Measurements from ENCODE around the gene CXCL16.
A peak's percentile ranks its signal among the peaks of the same experiment; 100 is the strongest.
"Not testable (repeated sequence)": the region's sequence is repeated elsewhere in the genome, so short reads cannot be mapped to it uniquely, and the experiment has no call there.

Gene CXCL16

DNA sequence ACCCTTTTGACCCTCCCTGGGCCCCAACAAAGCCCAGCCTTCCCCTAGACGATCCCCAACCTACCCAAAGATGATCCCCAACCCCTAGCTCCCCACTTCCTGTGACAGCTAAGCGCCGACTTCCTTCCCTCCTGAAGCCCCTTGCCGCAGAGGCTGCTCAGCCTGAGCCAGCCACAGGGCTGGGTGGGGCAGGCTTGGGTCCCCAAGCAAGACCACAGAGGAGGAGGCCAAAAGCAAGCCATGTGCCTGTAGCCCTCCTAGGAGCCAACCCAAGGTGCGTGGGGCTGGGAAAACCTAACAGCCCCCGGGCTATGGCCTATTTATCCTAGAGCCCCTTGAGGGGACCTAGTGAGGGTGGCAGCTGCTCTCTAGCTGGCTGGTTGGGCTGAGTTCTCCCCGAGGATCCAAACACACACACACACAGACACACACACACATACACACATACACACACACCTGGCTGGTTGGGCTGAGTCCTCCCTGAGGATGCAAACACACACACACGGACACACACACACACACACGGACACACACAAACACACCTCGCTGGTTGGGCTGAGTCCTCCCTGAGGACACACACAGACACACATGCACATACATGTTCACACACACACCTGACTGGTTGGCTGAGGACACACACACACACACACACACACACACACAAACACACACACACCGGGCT, 24.5 kb downstream of the CXCL16 start:
- H3K4me3 ChIP-seq (ENCODE audit: low read length), result no peak overlapping the region
- no peak for DNase-seq (ENCODE audit: low read depth)
- TF ChIP-seq, protein P1, sequence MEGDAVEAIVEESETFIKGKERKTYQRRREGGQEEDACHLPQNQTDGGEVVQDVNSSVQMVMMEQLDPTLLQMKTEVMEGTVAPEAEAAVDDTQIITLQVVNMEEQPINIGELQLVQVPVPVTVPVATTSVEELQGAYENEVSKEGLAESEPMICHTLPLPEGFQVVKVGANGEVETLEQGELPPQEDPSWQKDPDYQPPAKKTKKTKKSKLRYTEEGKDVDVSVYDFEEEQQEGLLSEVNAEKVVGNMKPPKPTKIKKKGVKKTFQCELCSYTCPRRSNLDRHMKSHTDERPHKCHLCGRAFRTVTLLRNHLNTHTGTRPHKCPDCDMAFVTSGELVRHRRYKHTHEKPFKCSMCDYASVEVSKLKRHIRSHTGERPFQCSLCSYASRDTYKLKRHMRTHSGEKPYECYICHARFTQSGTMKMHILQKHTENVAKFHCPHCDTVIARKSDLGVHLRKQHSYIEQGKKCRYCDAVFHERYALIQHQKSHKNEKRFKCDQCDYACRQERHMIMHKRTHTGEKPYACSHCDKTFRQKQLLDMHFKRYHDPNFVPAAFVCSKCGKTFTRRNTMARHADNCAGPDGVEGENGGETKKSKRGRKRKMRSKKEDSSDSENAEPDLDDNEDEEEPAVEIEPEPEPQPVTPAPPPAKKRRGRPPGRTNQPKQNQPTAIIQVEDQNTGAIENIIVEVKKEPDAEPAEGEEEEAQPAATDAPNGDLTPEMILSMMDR (conservative IDR thresholded peaks at IDR 0.05; ENCODE audit: low read depth, low read length), result no peak

DNA sequence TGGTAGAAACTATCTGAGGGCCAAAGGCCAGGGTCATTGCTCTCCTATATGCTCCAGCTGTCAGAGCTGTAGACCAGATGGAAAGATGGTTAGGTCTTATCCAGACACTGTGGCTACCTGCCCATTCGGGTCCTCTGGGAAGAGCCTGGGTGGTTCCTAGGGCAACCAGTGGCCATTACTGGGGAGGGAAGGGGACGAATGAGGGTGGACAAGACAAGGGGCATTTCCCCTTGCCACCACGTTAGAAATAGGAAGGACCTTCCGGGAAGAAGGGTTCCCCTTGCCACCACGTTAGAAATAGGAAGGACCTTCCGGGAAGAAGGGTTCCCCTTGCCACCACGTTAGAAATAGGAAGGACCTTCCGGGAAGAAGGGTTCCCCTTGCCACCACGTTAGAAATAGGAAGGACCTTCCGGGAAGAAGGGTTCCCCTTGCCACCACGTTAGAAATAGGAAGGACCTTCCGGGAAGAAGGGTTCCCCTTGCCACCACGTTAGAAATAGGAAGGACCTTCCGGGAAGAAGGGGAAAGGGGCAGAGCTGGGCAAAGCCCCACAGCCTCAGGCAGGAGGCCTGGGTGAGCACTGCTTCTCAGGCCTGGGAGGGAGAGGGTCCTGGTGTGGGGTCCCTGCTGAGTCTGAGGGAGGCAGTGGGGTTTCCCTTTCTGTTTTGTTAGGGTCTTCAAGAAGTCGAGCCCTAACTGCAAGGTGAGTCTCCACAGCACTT, 25.2 kb downstream of the CXCL16 start:
- H3K4me3 ChIP-seq (ENCODE audit: low read length); DNase-seq (ENCODE audit: low read depth): not testable (repeated sequence)

DNA sequence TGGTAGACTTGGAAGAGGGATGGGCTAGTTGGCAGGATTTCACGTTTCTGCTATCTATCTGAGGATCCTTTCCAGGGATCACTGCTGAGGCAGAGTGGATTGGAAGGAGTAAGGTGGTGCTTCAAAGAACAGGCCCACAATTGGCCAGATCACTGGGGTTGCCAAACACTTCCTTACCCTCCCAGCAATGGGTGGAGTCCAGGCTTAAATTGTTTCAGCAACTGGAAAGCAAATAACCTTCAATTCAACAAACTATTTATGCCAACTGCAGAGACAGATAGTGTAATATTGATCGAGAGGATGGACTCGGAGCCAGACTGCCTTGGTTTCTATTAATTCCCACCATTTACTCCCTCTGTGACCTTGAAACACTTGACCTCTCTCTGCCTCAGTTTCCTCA, 27.2 kb downstream of the CXCL16 start:
- H3K4me3 ChIP-seq (ENCODE audit: low read length), result no peak overlapping the region
- no peak for DNase-seq (ENCODE audit: low read depth)
- TF ChIP-seq, protein P1 (conservative IDR thresholded peaks at IDR 0.05; ENCODE audit: low read depth, low read length), result no peak

DNA sequence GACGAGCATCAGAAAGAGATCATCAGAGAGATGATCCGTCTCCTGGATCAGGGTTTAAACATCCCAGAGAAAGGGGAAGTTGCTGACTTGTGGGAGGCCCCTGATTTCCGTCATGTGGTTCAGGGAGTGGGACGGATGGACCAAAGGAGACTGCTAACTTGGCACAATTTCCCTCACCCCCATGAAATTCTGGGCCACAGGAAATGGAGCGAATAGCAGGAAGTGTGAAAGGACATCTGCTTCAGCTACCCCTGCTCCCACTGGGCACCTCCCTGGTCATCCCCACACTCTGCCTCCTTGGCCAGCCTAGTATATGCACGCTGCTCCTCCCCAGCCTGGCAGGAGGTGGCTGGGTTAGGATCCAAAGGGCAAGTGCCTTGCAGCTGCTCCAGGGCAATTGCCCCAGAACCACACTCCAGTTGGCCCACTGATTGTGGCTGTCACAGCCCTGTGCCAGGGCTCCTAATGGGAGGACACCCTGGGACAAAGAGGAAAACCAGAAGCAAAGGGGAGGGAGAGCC, 28.0 kb downstream of the CXCL16 start:
- no peak for DNase-seq (ENCODE audit: low read depth)
- TF ChIP-seq, protein P1 (conservative IDR thresholded peaks at IDR 0.05; ENCODE audit: low read depth, low read length), result no peak
- no peak overlapping the region for H3K4me3 ChIP-seq (ENCODE audit: low read length)

DNA sequence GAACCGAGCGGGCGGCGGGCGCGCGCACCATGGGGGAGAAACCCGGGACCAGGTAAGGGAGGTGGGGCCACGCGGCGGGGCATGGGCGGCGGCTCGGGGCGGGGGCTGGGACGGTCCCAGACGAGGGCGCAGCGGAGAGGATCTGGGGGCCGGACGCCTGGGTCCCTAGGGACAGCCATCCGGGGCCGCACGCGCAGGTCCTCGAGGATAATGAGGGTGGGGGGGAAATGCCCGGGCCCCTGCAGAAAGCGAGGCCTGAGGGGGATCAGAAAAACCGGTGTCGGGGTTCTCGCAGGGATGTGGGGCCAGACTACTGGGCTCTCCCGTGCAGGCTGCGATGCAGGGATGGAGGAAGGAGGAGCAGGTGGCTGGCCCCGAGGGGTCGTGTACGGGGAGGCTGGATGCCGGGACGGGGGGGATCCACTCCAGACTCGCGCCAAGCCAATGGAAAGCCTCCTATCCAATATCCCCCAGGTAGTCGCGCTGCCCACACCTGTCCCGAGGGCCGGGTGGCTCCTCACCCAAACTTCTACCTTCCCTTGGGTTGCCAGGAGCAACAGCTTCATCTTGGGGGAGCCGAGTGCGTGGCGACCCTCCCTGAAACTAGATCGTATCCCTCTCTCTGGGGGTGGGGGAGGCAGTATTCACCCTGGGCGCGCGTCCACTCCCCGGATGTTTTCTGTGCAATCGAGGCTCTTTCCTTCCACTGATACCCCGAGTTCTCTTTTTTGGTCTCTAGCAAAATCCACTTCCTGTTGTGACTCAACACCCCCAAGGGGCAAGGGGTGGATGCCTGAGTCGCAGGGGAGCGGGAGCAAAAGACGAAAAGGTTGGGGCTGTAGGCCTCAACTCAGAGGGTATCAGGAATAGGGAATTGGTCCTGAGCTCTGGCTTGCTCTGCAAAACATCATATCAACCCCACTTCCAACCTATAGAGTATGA, 28.8 kb downstream of the CXCL16 start:
- peak overlapping the region; percentile 53 for H3K4me3 ChIP-seq (ENCODE audit: low read length)
- DNase-seq (ENCODE audit: low read depth), result no peak
- TF ChIP-seq, protein P1 (conservative IDR thresholded peaks at IDR 0.05; ENCODE audit: low read depth, low read length), result no peak

DNA sequence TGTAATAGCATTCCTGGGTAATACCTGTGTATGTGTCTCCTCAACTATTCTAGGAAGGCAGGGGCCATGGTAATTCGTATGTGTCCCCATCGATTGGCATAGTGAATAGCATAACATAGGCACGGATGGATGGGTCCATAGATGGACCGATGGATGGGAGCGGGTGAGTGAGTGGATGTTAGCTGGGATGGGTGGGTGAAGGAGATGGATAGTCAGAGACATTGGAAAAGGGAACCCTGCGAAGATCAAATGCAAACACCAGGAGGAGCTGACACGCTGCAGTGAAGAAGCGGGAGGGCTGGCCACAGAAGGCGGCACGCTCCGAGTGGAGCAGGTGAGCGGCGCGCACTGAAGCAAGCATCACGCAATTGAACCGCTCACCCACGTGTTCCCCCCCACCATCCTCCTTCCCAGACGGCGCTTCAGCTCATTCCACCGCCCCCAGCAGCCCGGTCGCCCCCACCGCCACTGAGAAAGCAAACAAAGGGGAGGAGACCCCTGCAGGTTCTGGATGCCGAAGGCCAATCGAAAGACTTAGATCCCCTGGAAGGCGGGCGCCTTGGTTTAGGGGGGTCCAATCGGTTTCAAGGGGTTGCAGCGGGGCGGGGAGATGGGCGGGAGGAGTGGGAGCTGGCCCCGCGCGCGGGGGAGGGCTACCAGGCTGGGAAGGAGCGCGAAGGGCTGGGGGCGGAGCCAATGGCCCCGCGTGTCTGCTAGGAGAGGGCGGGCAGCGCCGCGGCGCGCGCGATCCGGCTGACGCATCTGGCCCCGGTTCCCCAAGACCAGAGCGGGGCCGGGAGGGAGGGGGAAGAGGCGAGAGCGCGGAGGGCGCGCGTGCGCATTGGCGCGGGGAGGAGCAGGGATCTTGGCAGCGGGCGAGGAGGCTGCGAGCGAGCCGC, 29.7 kb downstream of the CXCL16 start, which contains the start of gene ARRB2:
ARRB2 (plus strand) TSS at position 839 of the 899 bp plus-strand sequence. CDS start 90 bp downstream, outside the sequence.
- TF ChIP-seq, protein P1 (conservative IDR thresholded peaks at IDR 0.05; ENCODE audit: low read depth, low read length), result peak; percentile 70

More for the DNA sequence above, 29.7 kb downstream of the CXCL16 start, which contains the start of gene ARRB2:
- peak within 1 kb of the TSS; percentile 53 for H3K4me3 ChIP-seq (ENCODE audit: low read length)
- DNase-seq (ENCODE audit: low read depth), result peak; percentile 95

All from retinal pigment epithelial cell (primary cell).